DMS153 (cell line): Measurements from ENCODE around the gene GRIK2.

Experiments
- DNase-seq: peaks from one replicate; lab custom pipeline; 2025; lab: John Stamatoyannopoulos, UW

Gene GRIK2

GRCh38 chr6:101454106-101454676, 60.7 kb downstream of the GRIK2 start:
- peak; percentile 19 for DNase-seq

- DNase-seq, result no peak
These were observed 64.8 kb downstream of the GRIK2 start for GRCh38 chr6:101458336-101458735.

- DNase-seq, result no peak
These were observed 65.3 kb downstream of the GRIK2 start for GRCh38 chr6:101458826-101459225.

GRCh38 chr6:101462576-101462975, 69.1 kb downstream of the GRIK2 start:
- no peak for DNase-seq

GRCh38 chr6:101465863-101466262, 72.4 kb downstream of the GRIK2 start:
- no peak for DNase-seq

- DNase-seq, result no peak
These were observed 83.9 kb downstream of the GRIK2 start for GRCh38 chr6:101477436-101477835.

- no peak for DNase-seq
These were observed 85.4 kb downstream of the GRIK2 start for GRCh38 chr6:101478891-101479290.

- no peak for DNase-seq
These were observed 89.1 kb downstream of the GRIK2 start for GRCh38 chr6:101482606-101483005.

- no peak for DNase-seq
These were observed 91.3 kb downstream of the GRIK2 start for GRCh38 chr6:101484781-101485180.

GRCh38 chr6:101486124-101486523, 92.6 kb downstream of the GRIK2 start:
- DNase-seq, result no peak

- no peak for DNase-seq
These were observed 93.2 kb downstream of the GRIK2 start for GRCh38 chr6:101486726-101487125.

GRCh38 chr6:101489456-101489855, 95.9 kb downstream of the GRIK2 start:
- DNase-seq, result no peak

GRCh38 chr6:101490857-101491256, 97.3 kb downstream of the GRIK2 start:
- DNase-seq, result no peak

GRCh38 chr6:101502818-101503217, 109.3 kb downstream of the GRIK2 start:
- no peak for DNase-seq

- no peak for DNase-seq
These were observed 116.0 kb downstream of the GRIK2 start for GRCh38 chr6:101509536-101509935.

GRCh38 chr6:101513181-101513580, 119.7 kb downstream of the GRIK2 start:
- DNase-seq, result no peak

- DNase-seq, result no peak
These were observed 123.1 kb downstream of the GRIK2 start for GRCh38 chr6:101516578-101516977.

- DNase-seq, result no peak
These were observed 124.1 kb downstream of the GRIK2 start for GRCh38 chr6:101517632-101518031.

GRCh38 chr6:101522254-101522653, 128.7 kb downstream of the GRIK2 start:
- no peak for DNase-seq

- DNase-seq, result no peak
These were observed 134.0 kb downstream of the GRIK2 start for GRCh38 chr6:101527467-101527866.

- no peak for DNase-seq
These were observed 135.3 kb downstream of the GRIK2 start for GRCh38 chr6:101528801-101529200.

GRCh38 chr6:101531538-101531937, 138.0 kb downstream of the GRIK2 start:
- DNase-seq, result no peak

- no peak for DNase-seq
These were observed 140.9 kb downstream of the GRIK2 start for GRCh38 chr6:101534386-101534785.

- no peak for DNase-seq
These were observed 141.3 kb downstream of the GRIK2 start for GRCh38 chr6:101534821-101535220.
